HEK293 (cell line): ENCODE data around the gene CDK1.

ENCODE experiments used
- CTCF ChIA-PET: fragments of 350-600 bp; formaldehyde crosslinking; extraction: SDS; loops from one replicate; lab custom pipeline; 2021; ENCODE audit warnings: antibody characterized with exemption; lab: Yijun Ruan, JAX
- POLR2A ChIA-PET: fragments of 300-600 bp; formaldehyde crosslinking; extraction: SDS; loops from one replicate; lab custom pipeline; 2020; ENCODE audit warnings: antibody characterized with exemption, inconsistent platforms; lab: Yijun Ruan, JAX
- H3K27ac ChIP-seq: fragments of 200-500 bp; sonication (Bioruptor generic); 2 replicates; pipeline ENCODE4 v1.5.1; 2014; ENCODE audit warnings: low read depth, low read length, control low read depth, inconsistent platforms; ENCODE audit errors: extremely low read depth
- H3K36me3 ChIP-seq, 2 experiments: fragments of 200-500 bp in 1 of 2; sonication (Bioruptor generic) in 1 of 2; 1 replicate in 1 of 2; 2 replicates in 1 of 2; pipeline ENCODE4 v1.5.1; 2014 to 2017; ENCODE audit warnings: inconsistent platforms in 2 of 2, low read length in 2 of 2; ENCODE audit not compliant: control insufficient read depth in 2 of 2, insufficient read depth in 1 of 2
- H3K4me1 ChIP-seq: fragments of 200-500 bp; sonication (Bioruptor generic); 2 replicates; pipeline ENCODE4 v1.5.1; 2014; ENCODE audit warnings: mild to moderate bottlenecking, low read length, inconsistent platforms; ENCODE audit not compliant: control insufficient read depth, insufficient read depth
- H3K4me3 ChIP-seq: 2 replicates; pipeline ENCODE4 v1.5.1; 2011; ENCODE audit warnings: low read depth, mild to moderate bottlenecking, control low read depth, low read length, moderate library complexity
- H3K9me3 ChIP-seq: fragments of 200-500 bp; sonication (Bioruptor generic); 2 replicates; pipeline ENCODE4 v1.5.1; 2014; ENCODE audit warnings: low read depth, low read length, inconsistent platforms; ENCODE audit not compliant: control insufficient read depth, insufficient read depth
- CTCF ChIP-seq: fragments of 450-650 bp; formaldehyde crosslinking; IDR thresholded peaks from 2 replicates; pipeline ENCODE4 v1.5.1; 2016; ENCODE audit warnings: missing biosample characterization, missing genetic modification characterization
- KLF8 ChIP-seq: fragments of 450-650 bp; formaldehyde crosslinking; IDR thresholded peaks from 2 replicates; pipeline ENCODE4 v1.5.1; 2016; ENCODE audit warnings: missing biosample characterization, missing genetic modification characterization
- PRDM4 ChIP-seq: fragments of 450-650 bp; formaldehyde crosslinking; IDR thresholded peaks from 2 replicates; pipeline ENCODE4 v1.5.1; 2017; ENCODE audit warnings: missing biosample characterization, missing genetic modification characterization
- SALL2 ChIP-seq: fragments of 450-650 bp; formaldehyde crosslinking; IDR thresholded peaks from 2 replicates; pipeline ENCODE4 v1.5.0; 2017; ENCODE audit warnings: missing biosample characterization, mild to moderate bottlenecking, missing genetic modification characterization, borderline replicate concordance
- ZFP37 ChIP-seq: fragments of 450-650 bp; formaldehyde crosslinking; IDR thresholded peaks from 2 replicates; pipeline ENCODE4 v1.5.1; 2016; ENCODE audit warnings: missing biosample characterization, missing genetic modification characterization
- ZNF155 ChIP-seq: fragments of 450-650 bp; formaldehyde crosslinking; IDR thresholded peaks from 2 replicates; pipeline ENCODE4 v1.5.1; 2016; ENCODE audit warnings: missing biosample characterization, missing genetic modification characterization
- ZNF175 ChIP-seq: fragments of 450-650 bp; formaldehyde crosslinking; IDR thresholded peaks from 2 replicates; pipeline ENCODE4 v1.5.1; 2016; ENCODE audit warnings: missing biosample characterization, missing genetic modification characterization
- ZNF362 ChIP-seq: fragments of 450-650 bp; formaldehyde crosslinking; IDR thresholded peaks from 2 replicates; pipeline ENCODE4 v1.5.1; 2016; ENCODE audit warnings: missing biosample characterization, missing genetic modification characterization
- ZNF449 ChIP-seq: fragments of 450-650 bp; formaldehyde crosslinking; IDR thresholded peaks from 2 replicates; pipeline ENCODE4 v1.5.1; 2017; ENCODE audit warnings: missing biosample characterization, mild to moderate bottlenecking, missing genetic modification characterization, moderate library complexity
- ZNF518A ChIP-seq: fragments of 450-650 bp; formaldehyde crosslinking; conservative IDR thresholded peaks from 2 replicates; pipeline ENCODE4 v1.5.1; 2016; ENCODE audit warnings: low read depth, missing biosample characterization, missing genetic modification characterization
- ZNF610 ChIP-seq: fragments of 450-650 bp; formaldehyde crosslinking; IDR thresholded peaks from 2 replicates; pipeline ENCODE4 v1.5.1; 2016; ENCODE audit warnings: missing biosample characterization, missing genetic modification characterization, borderline replicate concordance
- ZNF654 ChIP-seq: fragments of 450-650 bp; formaldehyde crosslinking; IDR thresholded peaks from 2 replicates; pipeline ENCODE4 v1.5.1; 2016; ENCODE audit warnings: low read depth, missing biosample characterization, missing genetic modification characterization
- ZNF660 ChIP-seq: fragments of 450-650 bp; IDR thresholded peaks from 2 replicates; pipeline ENCODE4 v1.5.1; 2018; ENCODE audit warnings: missing biosample characterization, mild to moderate bottlenecking, missing genetic modification characterization
- ZNF830 ChIP-seq: fragments of 450-650 bp; IDR thresholded peaks from 2 replicates; pipeline ENCODE4 v1.5.0; 2018; ENCODE audit warnings: missing biosample characterization, missing genetic modification characterization, low read depth, mild to moderate bottlenecking, moderate library complexity
- ZSCAN30 ChIP-seq: fragments of 450-650 bp; IDR thresholded peaks from 2 replicates; pipeline ENCODE4 v1.5.1; 2018; ENCODE audit warnings: missing biosample characterization, mild to moderate bottlenecking, missing genetic modification characterization, moderate library complexity
- ZSCAN5A ChIP-seq: fragments of 450-650 bp; formaldehyde crosslinking; IDR thresholded peaks from 2 replicates; pipeline ENCODE4 v1.5.1; 2016; ENCODE audit warnings: missing biosample characterization, missing genetic modification characterization

CDK1 gene

GRCh38 chr10:60816628-60817397 lies 38.5 kb downstream of the CDK1 start:
- no peak overlapping the region for H3K27ac ChIP-seq
- H3K4me3 ChIP-seq, result no peak overlapping the region
- no peaks in the 10 kb centered on the region for H3K9me3 ChIP-seq
- POLR2A ChIA-PET, result no interaction called here
- no peaks in the 10 kb centered on the region; the same call in 1 of the 2 replicates for H3K4me1 ChIP-seq
- TF ChIP-seq CTCF (tag by site-specific recombination), result peak; percentile 71
- TF ChIP-seq KLF8, result 0 out of 2 replicates have a peak, but pooled peaks have one; percentile 22
- peak; percentile 74; the same call in 1 of the 2 replicates for TF ChIP-seq ZNF660 (tag by site-specific recombination)
- TF ChIP-seq ZNF830 (tag by site-specific recombination), result no peak
- no peak for TF ChIP-seq ZNF155 (tag by site-specific recombination)
- peak; percentile 51; the same call in 1 of the 2 replicates for TF ChIP-seq ZSCAN30
- peak; percentile 89 for TF ChIP-seq ZNF362 (tag by site-specific recombination)
- peak; percentile 98 for TF ChIP-seq ZNF654 (tag by site-specific recombination)
- no peak for TF ChIP-seq PRDM4 (tag by site-specific recombination)
- H3K36me3 ChIP-seq, result no peaks in the 10 kb centered on the region
- CTCF ChIA-PET, result interaction anchor here (0.5 to 1.0 kb wide), 10 partner anchors 19 to 1428 kb away, joined by 3 to 6 read pairs (median 3); no protein-coding TSS in a partner anchor

GRCh38 chr10:60817398-60817805 lies 39.1 kb downstream of the CDK1 start:
- H3K4me1 ChIP-seq, result no peaks in the 10 kb centered on the region; the same call in 1 of the 2 replicates
- H3K9me3 ChIP-seq, result no peaks in the 10 kb centered on the region
- CTCF ChIA-PET, result interaction anchor here (0.6 to 1.0 kb wide), 7 partner anchors 18 to 1428 kb away, joined by 3 to 6 read pairs (median 4); no protein-coding TSS in a partner anchor
- POLR2A ChIA-PET, result no interaction called here
- H3K4me3 ChIP-seq, result no peak overlapping the region
- H3K36me3 ChIP-seq, result no peaks in the 10 kb centered on the region
- no peak overlapping the region for H3K27ac ChIP-seq
- TF ChIP-seq ZNF518A (tag by site-specific recombination) (no peak), ZNF175 (tag by site-specific recombination) (no peak), ZNF449 (tag by site-specific recombination) (no peak), ZFP37 (tag by site-specific recombination) (no peak), SALL2 (tag by site-specific recombination) (no peak), ZNF610 (tag by site-specific recombination) (no peak), ZSCAN5A (tag by site-specific recombination) (no peak)
